Upper lobe of left lung (tissue), 4 donors: ENCODE measurements around the gene KRT8.
"Not testable (repeated sequence)": the region's sequence is repeated elsewhere in the genome, so short reads cannot be mapped to it uniquely, and the experiment has no call there.

Experiments used
- CTCF ChIP-seq, 6 experiments: fragments of 450-650 bp in 4 of 6; fragments of 200-600 bp in 2 of 6; sonication (generic) in 2 of 6; IDR thresholded peaks; one replicate each; pipeline ENCODE4 v1.5.1; 2016 to 2019; ENCODE audit warnings: antibody characterized with exemption in 6 of 6
- EP300 ChIP-seq, 4 donors: sonication (generic); formaldehyde crosslinking; IDR thresholded peaks; one replicate each; pipeline ENCODE4 v1.5.1; 2017; ENCODE audit warnings: antibody characterized with exemption in 4 of 4, control low read depth in 2 of 4
- POLR2A ChIP-seq, 4 donors: fragments of 450-650 bp; IDR thresholded peaks; one replicate each; pipeline ENCODE4 v1.5.1; 2016 to 2017; ENCODE audit warnings: antibody characterized with exemption in 4 of 4, mild to moderate bottlenecking in 2 of 4
- POLR2AphosphoS5 ChIP-seq, 2 donors: sonication (generic); formaldehyde crosslinking; IDR thresholded peaks; one replicate each; pipeline ENCODE4 v1.5.1; 2017; ENCODE audit warnings: antibody characterized with exemption in 2 of 2

DNA sequence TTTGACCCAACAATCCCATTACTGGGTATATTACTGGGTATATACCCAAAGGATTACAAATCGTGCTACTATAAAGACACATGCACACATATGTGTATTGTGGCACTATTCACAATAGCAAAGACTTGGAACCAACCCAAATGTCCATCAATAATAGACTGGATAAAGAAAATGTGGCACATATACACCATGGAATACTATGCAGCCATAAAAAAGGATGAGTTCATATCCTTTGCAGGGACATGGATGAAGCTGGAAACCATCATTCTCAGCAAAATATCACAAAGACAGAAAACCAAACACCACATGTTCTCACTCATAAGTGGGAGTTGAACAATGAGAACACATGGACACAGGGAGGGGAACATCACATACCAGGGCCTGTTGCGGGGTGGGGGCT lies 48.8 kb downstream of the KRT8 start:
- not testable (repeated sequence) for TF ChIP-seq CTCF, POLR2A, POLR2AphosphoS5, EP300 (IDR thresholded peaks at IDR 0.05)
